Anterior cingulate cortex (tissue), 58 donors: Measurements from ENCODE around the gene S100A2.

Source experiments
- DNase-seq, 58 donors: peaks; one replicate each; lab custom pipeline; 2025; lab: John Stamatoyannopoulos, UW

Gene S100A2

GRCh38 chr1:153513666-153514065 lies 52.0 kb downstream of the S100A2 start:
- no peak for DNase-seq

- no peak for DNase-seq
Measured at GRCh38 chr1:153513023-153513422, 52.6 kb downstream of the S100A2 start.
